Tibial nerve (tissue), 3 donors: Measurements from ENCODE around the gene TMEM176B.

Source experiments
- CTCF ChIP-seq, 5 experiments: fragments of 200-600 bp in 3 of 5; fragments of 450-650 bp in 2 of 5; sonication (generic) in 3 of 5; IDR thresholded peaks; one replicate each; pipeline ENCODE4 v1.5.1; 2016 to 2019; ENCODE audit warnings: antibody characterized with exemption in 5 of 5, mild to moderate bottlenecking in 3 of 5, moderate library complexity in 2 of 5
- POLR2A ChIP-seq, 2 donors: fragments of 450-650 bp; IDR thresholded peaks; one replicate each; pipeline ENCODE4 v1.6.1; 2017; ENCODE audit warnings: antibody characterized with exemption in 2 of 2, mild to moderate bottlenecking in 2 of 2, moderate library complexity in 2 of 2

GRCh38 chr7:150831851-150832250 lies 31.7 kb upstream of the TMEM176B start:
- TF ChIP-seq POLR2A (IDR thresholded peaks at IDR 0.05) (no peak), CTCF (IDR thresholded peaks at IDR 0.05) (no peak)
